OCI-LY1 (cell line): ENCODE data around the gene SLMAP.
A peak's percentile ranks its signal among the peaks of the same experiment; 100 is the strongest.

ENCODE experiments used
- H2AFZ ChIP-seq: fragments of 200-600 bp; sonication (generic), shearing (Covaris generic); 2 replicates; pipeline ENCODE4 v1.6.0; 2014; ENCODE audit warnings: antibody characterized with exemption, mild to moderate bottlenecking, low read length
- H3F3A ChIP-seq: fragments of 200-600 bp; sonication (generic), shearing (Covaris generic); 2 replicates; pipeline ENCODE4 v1.6.0; 2014; ENCODE audit warnings: mild to moderate bottlenecking, antibody characterized with exemption, low read length, moderate library complexity; ENCODE audit not compliant: insufficient read depth
- H3K27ac ChIP-seq: fragments of 200-600 bp; sonication (generic); 2 replicates; pipeline ENCODE4 v1.5.1; 2014; ENCODE audit warnings: low read length, mixed run types, mild to moderate bottlenecking, low read depth; ENCODE audit not compliant: poor library complexity, severe bottlenecking
- H3K27me3 ChIP-seq: fragments of 200-600 bp; sonication (generic); 2 replicates; pipeline ENCODE4 v1.6.0; 2014; ENCODE audit warnings: antibody characterized with exemption, mild to moderate bottlenecking, low read length, moderate library complexity; ENCODE audit not compliant: insufficient read depth
- H3K36me3 ChIP-seq: fragments of 200-600 bp; sonication (generic); 2 replicates; pipeline ENCODE4 v1.6.1; 2014; ENCODE audit warnings: mild to moderate bottlenecking, antibody characterized with exemption, low read length, moderate library complexity, mixed read lengths; ENCODE audit not compliant: insufficient read depth
- H3K4me1 ChIP-seq: fragments of 200-600 bp; sonication (generic); 2 replicates; pipeline ENCODE4 v1.5.1; 2014; ENCODE audit warnings: mild to moderate bottlenecking, low read length, moderate library complexity; ENCODE audit not compliant: insufficient read depth, severe bottlenecking
- H3K4me2 ChIP-seq: fragments of 200-600 bp; sonication (generic), shearing (Covaris generic); 2 replicates; pipeline ENCODE4 v1.6.1; 2014; ENCODE audit warnings: low read length
- H3K4me3 ChIP-seq: fragments of 200-600 bp; sonication (generic); 2 replicates; pipeline ENCODE4 v1.5.1; 2014; ENCODE audit warnings: low read length, low read depth, mild to moderate bottlenecking, mixed read lengths; ENCODE audit not compliant: poor library complexity, severe bottlenecking
- H3K79me2 ChIP-seq: fragments of 200-600 bp; shearing (Covaris generic); 2 replicates; pipeline ENCODE4 v1.6.1; 2016; ENCODE audit warnings: mixed run types, low read length, mixed read lengths; ENCODE audit not compliant: insufficient read depth
- H3K9ac ChIP-seq: fragments of 200-600 bp; sonication (generic), shearing (Covaris generic); 2 replicates; pipeline ENCODE4 v1.6.1; 2014; ENCODE audit warnings: mild to moderate bottlenecking, low read length, mixed read lengths
- H3K9me2 ChIP-seq: fragments of 200-600 bp; sonication (generic), shearing (Covaris generic); 2 replicates; pipeline ENCODE4 v1.6.1; 2014; ENCODE audit warnings: low read depth, mild to moderate bottlenecking, low read length, mixed read lengths
- H3K9me3 ChIP-seq: fragments of 200-600 bp; shearing (Covaris generic); 2 replicates; pipeline ENCODE4 v1.6.1; 2014; ENCODE audit warnings: low read length, mixed read lengths
- H4K20me1 ChIP-seq: fragments of 200-600 bp; sonication (generic), shearing (Covaris generic); 2 replicates; pipeline ENCODE4 v1.6.0; 2016; ENCODE audit warnings: mild to moderate bottlenecking, low read length; ENCODE audit not compliant: insufficient read depth
- EZH2 ChIP-seq: fragments of 200-600 bp; sonication (generic), shearing (Covaris generic); IDR thresholded peaks from 2 replicates; pipeline ENCODE4 v1.8.0; 2017; ENCODE audit warnings: borderline replicate concordance, mixed run types, mild to moderate bottlenecking, antibody characterized with exemption, low read length, moderate library complexity, mixed read lengths
- TF ChIP-seq, protein P1 (sequence below): fragments of 200-600 bp; sonication (generic), shearing (Covaris generic); IDR thresholded peaks from 2 replicates; pipeline ENCODE4 v1.5.1; 2017; ENCODE audit warnings: mild to moderate bottlenecking, antibody characterized with exemption, low read length, moderate library complexity, mixed read lengths

The SLMAP gene

DNA sequence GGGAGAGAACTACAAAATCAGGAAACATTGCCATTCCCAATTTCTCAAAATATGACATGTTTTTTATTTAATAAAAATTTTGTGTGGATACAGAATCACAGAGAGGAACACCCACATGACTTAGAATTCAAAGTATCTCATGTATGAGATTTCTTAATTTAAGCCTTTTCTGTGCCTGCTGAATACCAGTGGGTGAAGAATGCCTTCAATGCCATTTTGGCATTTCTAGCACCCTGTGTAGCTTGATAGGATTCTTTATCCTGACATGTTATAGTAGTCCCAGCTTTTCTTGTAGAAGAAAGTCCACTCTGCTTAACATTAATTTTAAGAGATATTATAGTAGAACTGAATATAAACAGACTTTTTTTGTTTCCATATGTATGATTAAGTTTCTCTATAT lies 3.1 kb upstream of the SLMAP start:
- Histone ChIP-seq H3K36me3 (peaks cover 5% of the 10 kb centered on the region; the same call in 1 of the 2 replicates), H3K4me3 (no peak overlapping the region), H3K9ac (no peak overlapping the region), H3K9me2 (no peaks in the 10 kb centered on the region), H3K27me3 (no peaks in the 10 kb centered on the region), H3K27ac (no peak overlapping the region), H3K79me2 (peaks cover 13% of the 10 kb centered on the region), H2AFZ (no peak overlapping the region), H4K20me1 (no peaks in the 10 kb centered on the region), H3K4me1 (peaks cover 21% of the 10 kb centered on the region), H3K4me2 (no peak overlapping the region), H3F3A (no peaks in the 10 kb centered on the region), H3K9me3 (no peaks in the 10 kb centered on the region)
- TF ChIP-seq, protein P1, sequence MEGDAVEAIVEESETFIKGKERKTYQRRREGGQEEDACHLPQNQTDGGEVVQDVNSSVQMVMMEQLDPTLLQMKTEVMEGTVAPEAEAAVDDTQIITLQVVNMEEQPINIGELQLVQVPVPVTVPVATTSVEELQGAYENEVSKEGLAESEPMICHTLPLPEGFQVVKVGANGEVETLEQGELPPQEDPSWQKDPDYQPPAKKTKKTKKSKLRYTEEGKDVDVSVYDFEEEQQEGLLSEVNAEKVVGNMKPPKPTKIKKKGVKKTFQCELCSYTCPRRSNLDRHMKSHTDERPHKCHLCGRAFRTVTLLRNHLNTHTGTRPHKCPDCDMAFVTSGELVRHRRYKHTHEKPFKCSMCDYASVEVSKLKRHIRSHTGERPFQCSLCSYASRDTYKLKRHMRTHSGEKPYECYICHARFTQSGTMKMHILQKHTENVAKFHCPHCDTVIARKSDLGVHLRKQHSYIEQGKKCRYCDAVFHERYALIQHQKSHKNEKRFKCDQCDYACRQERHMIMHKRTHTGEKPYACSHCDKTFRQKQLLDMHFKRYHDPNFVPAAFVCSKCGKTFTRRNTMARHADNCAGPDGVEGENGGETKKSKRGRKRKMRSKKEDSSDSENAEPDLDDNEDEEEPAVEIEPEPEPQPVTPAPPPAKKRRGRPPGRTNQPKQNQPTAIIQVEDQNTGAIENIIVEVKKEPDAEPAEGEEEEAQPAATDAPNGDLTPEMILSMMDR = no peak
- TF ChIP-seq EZH2 = no peak

DNA sequence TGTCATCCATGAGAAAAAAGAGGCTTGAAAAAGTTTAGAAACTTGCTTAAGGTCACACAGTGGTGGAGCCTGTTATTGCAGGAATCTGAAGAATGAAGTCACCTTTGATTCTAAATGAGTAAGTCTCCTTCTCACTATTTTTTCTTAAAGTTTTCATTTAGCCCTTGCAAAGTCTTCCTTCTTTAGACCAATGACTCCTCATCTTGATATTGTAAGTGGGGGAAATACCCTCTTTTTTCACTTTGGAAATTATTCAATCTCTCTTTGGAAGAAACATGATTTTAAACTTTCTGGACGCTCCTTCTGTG lies 787 bp upstream of the SLMAP start:
- Histone ChIP-seq H3K27me3 (no peaks in the 10 kb centered on the region), H3K27ac (peak overlapping the region; percentile 52), H3K4me3 (peak overlapping the region; percentile 89), H3K9ac (peak overlapping the region; percentile 90), H3K4me2 (peak overlapping the region; percentile 99), H3K9me2 (no peaks in the 10 kb centered on the region), H3K9me3 (no peaks in the 10 kb centered on the region), H2AFZ (peak overlapping the region; percentile 100), H3K79me2 (peaks cover 35% of the 10 kb centered on the region), H3F3A (no peaks in the 10 kb centered on the region), H4K20me1 (no peaks in the 10 kb centered on the region), H3K36me3 (peaks cover 22% of the 10 kb centered on the region), H3K4me1 (peaks cover 36% of the 10 kb centered on the region)
- TF ChIP-seq, protein P1 = peak; percentile 32; the same call in 1 of the 2 replicates
- no peak for TF ChIP-seq EZH2

DNA sequence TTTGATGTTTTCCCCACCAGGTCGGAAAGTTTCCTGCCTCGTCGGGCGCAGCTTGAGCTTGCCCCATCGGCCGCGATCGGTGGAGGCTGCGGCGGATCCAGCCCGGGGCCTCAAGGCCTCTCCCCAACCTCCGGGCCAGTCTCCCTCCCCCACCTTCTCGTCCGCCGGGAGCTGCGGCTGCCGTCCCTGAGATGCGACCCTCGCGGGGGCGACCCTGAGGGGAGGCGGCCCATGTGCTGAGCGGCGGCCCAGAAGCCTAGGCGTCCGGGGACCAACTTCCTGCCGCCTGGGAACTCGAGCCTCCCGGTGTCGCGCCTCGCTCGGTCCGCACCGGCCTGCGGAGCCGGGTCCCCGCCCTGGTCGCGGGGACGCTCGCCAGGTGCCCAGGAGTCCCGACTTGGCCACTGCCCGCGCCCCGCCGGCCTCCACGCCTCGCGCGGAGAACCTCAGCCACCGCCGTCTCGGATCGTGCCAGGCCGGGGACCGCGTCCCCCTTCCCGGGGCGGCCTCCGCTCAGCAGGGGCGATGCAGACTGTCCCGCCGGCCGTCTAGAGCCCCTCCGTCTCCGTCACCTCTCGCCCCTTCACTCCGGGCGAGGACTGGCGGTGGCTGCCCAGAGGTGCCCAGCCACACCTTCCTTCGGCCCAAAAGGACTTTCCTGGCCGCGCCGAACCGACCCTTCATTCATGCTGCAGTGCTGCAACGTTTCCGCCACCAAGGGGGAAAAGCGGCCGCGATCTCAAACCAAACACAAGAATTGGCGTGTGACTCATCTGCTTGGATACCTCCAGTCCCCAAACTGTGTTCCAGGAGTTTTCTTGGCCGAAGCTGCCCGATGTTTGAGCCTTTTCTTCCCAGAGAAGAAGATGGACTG lies 656 bp downstream of the SLMAP start:
- Histone ChIP-seq H3K79me2 (peaks cover 42% of the 10 kb centered on the region), H3K4me1 (peaks cover 40% of the 10 kb centered on the region), H4K20me1 (no peaks in the 10 kb centered on the region), H3K9me2 (no peaks in the 10 kb centered on the region), H3F3A (no peaks in the 10 kb centered on the region), H3K9ac (peak overlapping the region; percentile 90), H3K9me3 (no peaks in the 10 kb centered on the region), H2AFZ (no peak overlapping the region), H3K4me3 (peak overlapping the region; percentile 89), H3K27me3 (no peaks in the 10 kb centered on the region), H3K4me2 (peak overlapping the region; percentile 99), H3K27ac (peak overlapping the region; percentile 33), H3K36me3 (peaks cover 32% of the 10 kb centered on the region)
- TF ChIP-seq, protein P1 = no peak
- TF ChIP-seq EZH2 = no peak
